Upper lobe of right lung (tissue), 1 donor: Measurements from ENCODE around the gene YWHAB. TPM values are rescaled to one million over a fixed set of nuclear protein-coding genes. Genes with fewer than 3 reads are reported as not detected.
A peak's percentile ranks its signal among the peaks of the same experiment; 100 is the strongest.

Source experiments
- ATAC-seq: fragments of 200-7000 bp; cut with Tn5 transposase; one replicate; pipeline ENCODE4 v1.9.1; 2020; ENCODE audit warnings: mild to moderate bottlenecking, moderate library complexity
- DNase-seq: peaks from one replicate; pipeline ENCODE4 v3.0.0-alpha.2; 2020
- H3K27ac ChIP-seq: fragments of 200-600 bp; one replicate; pipeline ENCODE4 v1.8.0; 2022
- H3K27me3 ChIP-seq: fragments of 200-600 bp; one replicate; pipeline ENCODE4 v1.8.0; 2022; ENCODE audit warnings: mild to moderate bottlenecking
- H3K36me3 ChIP-seq: fragments of 200-600 bp; one replicate; pipeline ENCODE4 v1.8.0; 2022
- H3K4me1 ChIP-seq: fragments of 200-600 bp; one replicate; pipeline ENCODE4 v1.8.0; 2022
- H3K4me3 ChIP-seq: fragments of 200-600 bp; one replicate; pipeline ENCODE4 v1.8.0; 2022; ENCODE audit warnings: mild to moderate bottlenecking
- H3K9me3 ChIP-seq: fragments of 200-600 bp; one replicate; pipeline ENCODE4 v1.8.0; 2022
- intact Hi-C: fragments of 100-400 bp; cut with DNase I; formaldehyde crosslinking; loops from one replicate; pipeline ENCODE4 v1.11.0; 2022
- total RNA-seq: library from RNA; stranded (reverse); fragmentation: NEBNext Ultra II Directional; extraction: Animal tissue kit (Norgen Biotek cat#: 25700); gene quantifications from one replicate; pipeline ENCODE4 v1.2.1, GENCODE V29; 2021
- TF ChIP-seq, protein P1 (sequence below): fragments of 200-600 bp; IDR thresholded peaks from one replicate; pipeline ENCODE4 v1.8.0; 2022; ENCODE audit warnings: antibody characterized with exemption
- donor health status: DM: no; HTN: yes; CAD: no; lungs with severe emphysema.

YWHAB gene
- total RNA-seq, 1 donor from 2014 or later: 185 TPM

DNA sequence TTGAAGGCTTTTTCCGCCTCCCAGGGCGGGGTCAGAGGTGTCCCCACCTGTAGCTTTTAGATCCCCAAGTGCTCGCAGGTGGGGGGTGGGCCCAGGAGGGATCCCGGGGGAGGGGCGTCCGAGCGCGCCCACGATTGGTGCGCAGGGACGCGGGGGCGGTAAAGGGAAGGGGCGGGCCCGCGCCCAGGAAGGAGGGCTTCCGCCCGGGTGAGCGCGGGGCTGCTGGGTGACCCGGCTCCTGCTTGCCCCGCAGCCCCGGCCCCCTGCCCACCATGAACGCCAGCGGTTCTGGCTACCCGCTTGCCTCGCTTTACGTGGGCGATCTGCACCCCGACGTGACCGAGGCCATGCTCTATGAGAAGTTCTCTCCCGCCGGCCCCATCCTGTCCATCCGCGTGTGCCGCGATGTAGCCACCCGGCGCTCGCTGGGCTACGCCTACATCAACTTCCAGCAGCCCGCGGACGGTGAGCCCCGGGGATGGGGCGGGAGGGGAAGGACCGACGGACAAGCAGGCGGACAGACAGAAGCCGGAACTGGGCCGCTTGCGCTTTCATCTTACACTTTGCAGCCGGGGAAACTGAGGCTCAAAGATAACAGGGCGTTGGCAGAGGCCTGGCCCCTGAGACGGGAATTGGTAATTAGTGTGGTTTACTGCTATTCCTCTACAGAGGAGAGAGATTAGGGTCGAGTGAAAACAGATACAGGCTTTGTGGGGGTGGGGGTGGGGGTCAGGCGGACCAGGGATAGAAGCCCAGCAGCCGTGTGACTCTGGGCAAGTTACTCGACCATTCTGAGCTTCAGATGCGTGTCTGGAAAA, 24.6 kb downstream of the YWHAB start, which contains the start of gene PABPC1L:
Gene PABPC1L, plus strand, starts transcription at position 189 of the 818 bp plus-strand sequence. Its CDS starts 84 bp downstream, at position 273.
- H3K4me3 ChIP-seq: peak within 1 kb of the TSS; percentile 65
- H3K9me3 ChIP-seq: no peaks in the 10 kb centered on the region
- peaks cover 7% of the 10 kb centered on the region for H3K4me1 ChIP-seq
- ATAC-seq (peak; percentile 94), DNase-seq (peak; percentile 92)
- H3K36me3 ChIP-seq: peaks cover 47% of the 10 kb centered on the region
- no peaks in the 10 kb centered on the region for H3K27me3 ChIP-seq
- intact Hi-C loops: no loop called here
- TF ChIP-seq, protein P1, sequence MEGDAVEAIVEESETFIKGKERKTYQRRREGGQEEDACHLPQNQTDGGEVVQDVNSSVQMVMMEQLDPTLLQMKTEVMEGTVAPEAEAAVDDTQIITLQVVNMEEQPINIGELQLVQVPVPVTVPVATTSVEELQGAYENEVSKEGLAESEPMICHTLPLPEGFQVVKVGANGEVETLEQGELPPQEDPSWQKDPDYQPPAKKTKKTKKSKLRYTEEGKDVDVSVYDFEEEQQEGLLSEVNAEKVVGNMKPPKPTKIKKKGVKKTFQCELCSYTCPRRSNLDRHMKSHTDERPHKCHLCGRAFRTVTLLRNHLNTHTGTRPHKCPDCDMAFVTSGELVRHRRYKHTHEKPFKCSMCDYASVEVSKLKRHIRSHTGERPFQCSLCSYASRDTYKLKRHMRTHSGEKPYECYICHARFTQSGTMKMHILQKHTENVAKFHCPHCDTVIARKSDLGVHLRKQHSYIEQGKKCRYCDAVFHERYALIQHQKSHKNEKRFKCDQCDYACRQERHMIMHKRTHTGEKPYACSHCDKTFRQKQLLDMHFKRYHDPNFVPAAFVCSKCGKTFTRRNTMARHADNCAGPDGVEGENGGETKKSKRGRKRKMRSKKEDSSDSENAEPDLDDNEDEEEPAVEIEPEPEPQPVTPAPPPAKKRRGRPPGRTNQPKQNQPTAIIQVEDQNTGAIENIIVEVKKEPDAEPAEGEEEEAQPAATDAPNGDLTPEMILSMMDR: no peak
- H3K27ac ChIP-seq: no peak within 1 kb of the TSS

DNA sequence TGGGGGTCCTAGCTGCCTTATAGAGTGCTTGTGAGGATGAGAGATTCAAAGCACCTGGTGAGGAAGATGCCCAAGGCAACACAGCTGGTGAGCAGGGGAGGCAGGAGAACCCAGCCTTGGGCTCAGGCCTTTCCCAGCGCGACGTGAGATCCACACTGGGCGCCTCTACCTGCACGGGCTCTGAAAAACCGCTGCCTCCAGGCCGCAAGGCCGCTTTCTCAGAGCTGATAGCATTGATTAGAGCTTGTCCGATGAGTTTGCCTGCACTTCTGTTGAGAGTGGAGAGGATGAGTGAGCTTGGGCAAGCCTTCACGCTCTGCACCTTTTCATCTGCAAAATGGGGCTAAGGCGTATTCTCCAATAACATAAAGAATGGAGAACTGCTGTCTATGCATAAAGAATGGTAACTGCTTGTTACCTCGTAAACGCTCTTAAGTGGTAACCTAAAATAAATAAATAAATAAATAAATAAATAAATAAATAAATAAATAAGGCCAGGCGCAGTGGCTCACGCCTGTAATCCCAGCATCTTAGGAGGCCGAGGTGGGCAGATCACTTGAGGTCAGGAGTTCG, 25.3 kb downstream of the YWHAB start:
- ATAC-seq: no peak
- Histone ChIP-seq H3K36me3 (peaks cover 40% of the 10 kb centered on the region), H3K27me3 (no peaks in the 10 kb centered on the region), H3K4me1 (peaks cover 7% of the 10 kb centered on the region), H3K9me3 (no peaks in the 10 kb centered on the region), H3K4me3 (peak overlapping the region; percentile 65), H3K27ac (peak overlapping the region; percentile 13)
- TF ChIP-seq, protein P1: no peak
- intact Hi-C loops: no loop called here
- DNase-seq: no peak

DNA sequence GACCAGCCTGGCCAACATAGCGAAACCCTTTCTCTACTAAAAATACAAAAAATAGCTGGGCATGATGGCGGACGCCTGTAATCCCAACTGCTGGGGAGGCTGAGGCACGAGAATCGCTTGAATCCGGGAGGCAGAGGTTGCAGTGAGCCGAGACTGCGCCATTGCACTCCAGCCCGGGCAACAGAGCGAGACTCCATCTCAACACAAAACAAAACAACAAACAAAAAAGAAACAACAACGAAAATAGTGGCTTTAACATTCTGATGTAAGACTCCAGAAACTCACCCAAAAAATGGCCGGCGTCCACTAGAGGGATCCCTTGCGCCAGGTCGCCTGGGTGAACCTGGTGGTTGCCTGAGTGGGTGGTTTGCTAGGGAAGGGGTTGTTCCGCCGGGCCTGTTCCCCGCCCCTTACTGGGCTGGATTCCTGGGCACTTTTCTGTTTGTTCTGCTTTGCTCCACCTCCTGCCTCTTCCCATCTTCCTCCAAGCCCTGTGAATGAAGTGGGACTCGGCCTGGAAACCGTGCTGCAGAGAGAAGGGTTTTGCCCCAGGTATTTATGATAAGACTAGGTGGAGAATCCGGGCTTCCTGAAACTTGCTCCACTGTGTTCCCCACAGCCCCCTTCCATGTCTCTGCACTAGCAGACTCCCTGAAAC, 25.9 kb downstream of the YWHAB start:
- intact Hi-C loops: no loop called here
- Histone ChIP-seq H3K36me3 (peaks cover 34% of the 10 kb centered on the region), H3K4me1 (peaks cover 7% of the 10 kb centered on the region), H3K4me3 (peak overlapping the region; percentile 65), H3K27ac (peak overlapping the region; percentile 13), H3K9me3 (no peaks in the 10 kb centered on the region), H3K27me3 (no peaks in the 10 kb centered on the region)
- TF ChIP-seq, protein P1: peak; percentile 42
- ATAC-seq: peak; percentile 88
- peak; percentile 89 for DNase-seq

DNA sequence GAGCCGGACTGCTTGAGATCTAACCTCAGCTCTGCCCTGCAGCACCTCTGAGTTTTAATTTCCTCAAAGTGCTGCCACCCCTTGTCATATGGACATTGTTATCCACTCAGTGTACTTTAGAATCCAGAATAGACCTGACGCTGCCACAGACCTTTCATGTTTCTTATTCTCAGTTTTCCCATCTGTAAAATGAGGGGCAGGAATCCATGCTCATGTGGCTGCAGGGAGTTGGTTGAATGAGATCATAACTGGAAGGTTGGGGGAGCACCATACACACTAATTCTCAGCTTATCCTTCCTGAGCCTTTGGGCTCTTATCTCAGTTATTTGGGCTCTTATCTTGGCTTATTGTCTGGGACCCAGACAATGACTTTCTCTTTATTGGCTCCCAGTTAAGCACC, 26.7 kb downstream of the YWHAB start:
- intact Hi-C loops: no loop called here
- TF ChIP-seq, protein P1: no peak
- Histone ChIP-seq H3K9me3 (no peaks in the 10 kb centered on the region), H3K4me3 (no peak overlapping the region), H3K27ac (no peak overlapping the region), H3K27me3 (no peaks in the 10 kb centered on the region), H3K4me1 (peaks cover 7% of the 10 kb centered on the region), H3K36me3 (peaks cover 26% of the 10 kb centered on the region)
- no peak for ATAC-seq
- DNase-seq: no peak

DNA sequence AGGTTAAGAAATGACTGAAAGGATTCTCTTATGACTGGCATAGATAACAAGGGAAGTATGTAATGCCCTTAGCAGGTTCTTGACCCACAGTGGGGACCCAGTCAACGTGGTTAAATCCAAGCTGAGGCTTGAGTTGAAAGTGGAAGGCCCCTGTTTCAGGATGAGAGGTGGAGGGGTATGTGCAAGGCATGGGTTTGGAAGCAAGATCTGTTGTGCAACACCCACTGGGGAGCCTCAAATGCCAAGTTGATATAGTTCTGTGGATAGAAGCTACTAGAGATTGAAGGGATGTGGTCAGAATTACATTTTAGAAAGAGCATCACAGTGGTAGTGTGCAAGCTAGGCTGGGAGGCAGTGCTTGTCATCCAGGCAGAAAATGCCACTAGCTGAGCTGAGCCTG, 29.4 kb downstream of the YWHAB start:
- TF ChIP-seq, protein P1: no peak
- Histone ChIP-seq H3K4me3 (no peak overlapping the region), H3K4me1 (peaks cover 7% of the 10 kb centered on the region), H3K27ac (no peak overlapping the region), H3K27me3 (no peaks in the 10 kb centered on the region), H3K9me3 (no peaks in the 10 kb centered on the region), H3K36me3 (peaks cover 9% of the 10 kb centered on the region)
- DNase-seq (no peak), ATAC-seq (no peak)
- intact Hi-C loops: no loop called here
